ENCODE results near the gene STAMBP. TPM values are rescaled to one million over a fixed set of nuclear protein-coding genes. Genes with fewer than 3 reads are reported as not detected.
"Not testable (repeated sequence)": the region's sequence is repeated elsewhere in the genome, so short reads cannot be mapped to it uniquely, and the experiment has no call there.

The STAMBP gene
- total RNA-seq, 1 donor from 2014 or later: 35.9 TPM

- intact Hi-C loops (cut with micrococcal nuclease): no loop called here
These were observed 57.6 kb downstream of the STAMBP start for GRCh38 chr2:73886357-73886756.

- intact Hi-C loops (cut with micrococcal nuclease): not testable (repeated sequence)
These were observed 59.0 kb downstream of the STAMBP start for GRCh38 chr2:73887596-73888353.

- intact Hi-C loops (cut with micrococcal nuclease): no loop called here
These were observed 59.6 kb downstream of the STAMBP start for GRCh38 chr2:73888388-73888787.

- intact Hi-C loops (cut with micrococcal nuclease): no loop called here
These were observed 60.4 kb downstream of the STAMBP start for GRCh38 chr2:73889206-73889605.

- intact Hi-C loops (cut with micrococcal nuclease): no loop called here
These were observed 61.7 kb downstream of the STAMBP start for GRCh38 chr2:73890301-73891092.

- intact Hi-C loops (cut with micrococcal nuclease): no loop called here
These were observed 62.6 kb downstream of the STAMBP start for GRCh38 chr2:73891276-73891901.

GRCh38 chr2:73892631-73893329, 64.0 kb downstream of the STAMBP start, which contains the start of gene ACTG2:
Gene ACTG2 (plus strand): TSS chr2:73893008. CDS start chr2:73901312, 8,304 bp downstream.
- intact Hi-C loops (cut with micrococcal nuclease): no loop called here

- intact Hi-C loops (cut with micrococcal nuclease): no loop called here
These were observed 65.2 kb downstream of the STAMBP start for GRCh38 chr2:73893764-73894474.

- intact Hi-C loops (cut with micrococcal nuclease): no loop called here
These were observed 65.7 kb downstream of the STAMBP start for GRCh38 chr2:73894475-73894850.

GRCh38 chr2:73894877-73895276, 66.1 kb downstream of the STAMBP start:
- intact Hi-C loops (cut with micrococcal nuclease): no loop called here

- intact Hi-C loops (cut with micrococcal nuclease): no loop called here
These were observed 66.7 kb downstream of the STAMBP start for GRCh38 chr2:73895473-73895872.

GRCh38 chr2:73896362-73897239, 67.8 kb downstream of the STAMBP start:
- intact Hi-C loops (cut with micrococcal nuclease): no loop called here

GRCh38 chr2:73897240-73897583, 68.5 kb downstream of the STAMBP start:
- intact Hi-C loops (cut with micrococcal nuclease): no loop called here

- intact Hi-C loops (cut with micrococcal nuclease): no loop called here
These were observed 69.2 kb downstream of the STAMBP start for GRCh38 chr2:73897934-73898333.

GRCh38 chr2:73899801-73900336, 71.1 kb downstream of the STAMBP start:
- intact Hi-C loops (cut with micrococcal nuclease): no loop called here

GRCh38 chr2:73901143-73901542, 72.4 kb downstream of the STAMBP start:
- intact Hi-C loops (cut with micrococcal nuclease): no loop called here

GRCh38 chr2:73902284-73902683, 73.5 kb downstream of the STAMBP start:
- intact Hi-C loops (cut with micrococcal nuclease): no loop called here

GRCh38 chr2:73903313-73903712, 74.6 kb downstream of the STAMBP start:
- intact Hi-C loops (cut with micrococcal nuclease): no loop called here

- intact Hi-C loops (cut with micrococcal nuclease): not testable (repeated sequence)
These were observed 75.3 kb downstream of the STAMBP start for GRCh38 chr2:73903949-73904613.
